ENCODE results near the gene EDC3. TPM values are rescaled to one million over a fixed set of nuclear protein-coding genes. Genes with fewer than 3 reads are reported as not detected.

EDC3 gene
- total and polyA plus RNA-seq, 12 donors: 3.9 to 25.3 (median 16.1) TPM

DNA sequence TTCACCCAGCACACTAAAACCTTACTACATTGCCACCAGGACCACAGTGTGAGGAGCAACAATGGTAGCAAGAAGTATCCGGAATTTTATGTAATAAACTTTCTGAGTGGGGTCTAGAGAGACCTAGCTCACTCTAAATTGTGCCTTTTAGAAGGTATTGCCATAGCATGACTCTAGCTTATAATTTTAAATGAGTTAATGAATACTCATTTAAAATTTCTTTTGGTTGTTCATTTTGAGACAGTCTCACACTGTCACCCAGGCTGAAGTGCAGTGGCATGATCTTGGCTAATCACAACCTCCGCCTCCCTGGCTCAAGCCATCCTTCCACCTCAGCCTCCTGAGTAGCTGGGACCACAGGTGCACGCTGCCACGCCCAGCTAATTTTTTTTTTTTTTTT, 26.2 kb downstream of the EDC3 start:
- Histone ChIP-seq H3K4me3 (no peak overlapping the region), H3K27me3 (no peaks in the 10 kb centered on the region), H3K27ac (no peak overlapping the region), H3K36me3 (replicated peaks in 1 of 2) (peaks cover 0 to 35% of the 10 kb centered on the region in 2 donors), H3K9me3 (replicated peaks in 1 of 3) (no peaks in the 10 kb centered on the region), H3K4me1 (replicated peaks in 1 of 2) (peaks cover 3 to 4% of the 10 kb centered on the region in 2 donors)
- TF ChIP-seq, protein P1, sequence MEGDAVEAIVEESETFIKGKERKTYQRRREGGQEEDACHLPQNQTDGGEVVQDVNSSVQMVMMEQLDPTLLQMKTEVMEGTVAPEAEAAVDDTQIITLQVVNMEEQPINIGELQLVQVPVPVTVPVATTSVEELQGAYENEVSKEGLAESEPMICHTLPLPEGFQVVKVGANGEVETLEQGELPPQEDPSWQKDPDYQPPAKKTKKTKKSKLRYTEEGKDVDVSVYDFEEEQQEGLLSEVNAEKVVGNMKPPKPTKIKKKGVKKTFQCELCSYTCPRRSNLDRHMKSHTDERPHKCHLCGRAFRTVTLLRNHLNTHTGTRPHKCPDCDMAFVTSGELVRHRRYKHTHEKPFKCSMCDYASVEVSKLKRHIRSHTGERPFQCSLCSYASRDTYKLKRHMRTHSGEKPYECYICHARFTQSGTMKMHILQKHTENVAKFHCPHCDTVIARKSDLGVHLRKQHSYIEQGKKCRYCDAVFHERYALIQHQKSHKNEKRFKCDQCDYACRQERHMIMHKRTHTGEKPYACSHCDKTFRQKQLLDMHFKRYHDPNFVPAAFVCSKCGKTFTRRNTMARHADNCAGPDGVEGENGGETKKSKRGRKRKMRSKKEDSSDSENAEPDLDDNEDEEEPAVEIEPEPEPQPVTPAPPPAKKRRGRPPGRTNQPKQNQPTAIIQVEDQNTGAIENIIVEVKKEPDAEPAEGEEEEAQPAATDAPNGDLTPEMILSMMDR (IDR thresholded peaks at IDR 0.05): no peak
- no peak for TF ChIP-seq POLR2A (IDR thresholded peaks at IDR 0.05)
- WGBS, 4 donors: 93 to 98% (median 94%) methylated on average over 4 of the region's 4 CpGs
- intact Hi-C loops (cut with DNase I): no loop called here
- no peak for DNase-seq

DNA sequence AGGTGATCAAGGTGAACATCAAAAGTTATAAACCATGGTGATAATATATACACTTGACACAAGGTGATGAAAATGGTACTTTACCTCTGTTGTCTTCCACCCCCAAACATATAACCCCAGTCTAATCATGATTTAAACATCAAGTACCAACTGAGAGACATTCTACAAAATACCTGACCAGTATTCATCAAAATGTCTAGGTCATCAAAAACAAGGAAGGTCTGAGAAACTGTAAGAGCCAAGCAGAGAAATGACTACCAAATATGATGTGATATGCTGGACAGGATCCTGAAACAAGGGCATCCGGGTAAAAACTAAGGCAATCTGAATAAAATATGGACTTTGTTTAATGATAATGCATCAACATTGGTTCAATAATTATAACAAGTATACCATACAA, 27.8 kb downstream of the EDC3 start:
- no peaks in the 10 kb centered on the region for H3K9me3 ChIP-seq (replicated peaks in 1 of 3)
- WGBS, 4 donors: 81 to 95% (median 86%) methylated on average over 1 of the region's 1 CpG
- intact Hi-C loops (cut with DNase I): no loop called here
- H3K36me3 ChIP-seq (replicated peaks in 1 of 2): peaks cover 0 to 22% of the 10 kb centered on the region in 2 donors
- no peaks in the 10 kb centered on the region for H3K27me3 ChIP-seq
- DNase-seq: no peak
- TF ChIP-seq, protein P1 (IDR thresholded peaks at IDR 0.05): no peak
- TF ChIP-seq POLR2A (IDR thresholded peaks at IDR 0.05): no peak
- H3K4me1 ChIP-seq (replicated peaks in 1 of 2): peaks cover 15 to 16% of the 10 kb centered on the region in 2 donors
- no peak overlapping the region for H3K27ac ChIP-seq
- no peak overlapping the region for H3K4me3 ChIP-seq

DNA sequence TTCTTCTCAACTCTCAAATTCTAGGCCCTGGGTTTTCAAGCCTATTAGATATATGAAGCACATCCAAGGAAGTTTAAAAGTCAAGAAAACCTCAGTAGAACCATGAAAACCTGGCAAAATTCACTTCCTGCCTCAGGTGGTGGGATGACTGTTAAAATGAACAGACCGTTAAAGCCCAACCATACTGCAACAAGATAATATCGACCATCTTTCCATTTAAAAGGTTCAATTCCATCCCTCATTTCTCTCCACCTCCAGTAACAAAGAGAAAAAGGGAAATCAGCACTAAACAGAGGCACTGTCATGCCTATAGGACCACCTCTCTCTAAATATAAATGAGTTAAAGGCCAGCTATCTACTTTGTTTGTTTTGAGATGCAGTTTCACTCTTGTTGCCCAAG, 31.2 kb downstream of the EDC3 start:
- Histone ChIP-seq H3K27me3 (no peaks in the 10 kb centered on the region), H3K36me3 (replicated peaks in 1 of 2) (no peaks in the 10 kb centered on the region), H3K9me3 (replicated peaks in 1 of 3) (no peaks in the 10 kb centered on the region), H3K27ac (peak overlapping the region in 2 of 5 donors; percentile 38 to 72), H3K4me1 (replicated peaks in 1 of 2) (peaks cover 15 to 16% of the 10 kb centered on the region in 2 donors), H3K4me3 (no peak overlapping the region)
- TF ChIP-seq POLR2A (IDR thresholded peaks at IDR 0.05): no peak
- WGBS, 4 donors: 80 to 92% (median 83%) methylated on average over 2 of the region's 2 CpGs
- intact Hi-C loops (cut with DNase I): no loop called here
- no peak for DNase-seq

DNA sequence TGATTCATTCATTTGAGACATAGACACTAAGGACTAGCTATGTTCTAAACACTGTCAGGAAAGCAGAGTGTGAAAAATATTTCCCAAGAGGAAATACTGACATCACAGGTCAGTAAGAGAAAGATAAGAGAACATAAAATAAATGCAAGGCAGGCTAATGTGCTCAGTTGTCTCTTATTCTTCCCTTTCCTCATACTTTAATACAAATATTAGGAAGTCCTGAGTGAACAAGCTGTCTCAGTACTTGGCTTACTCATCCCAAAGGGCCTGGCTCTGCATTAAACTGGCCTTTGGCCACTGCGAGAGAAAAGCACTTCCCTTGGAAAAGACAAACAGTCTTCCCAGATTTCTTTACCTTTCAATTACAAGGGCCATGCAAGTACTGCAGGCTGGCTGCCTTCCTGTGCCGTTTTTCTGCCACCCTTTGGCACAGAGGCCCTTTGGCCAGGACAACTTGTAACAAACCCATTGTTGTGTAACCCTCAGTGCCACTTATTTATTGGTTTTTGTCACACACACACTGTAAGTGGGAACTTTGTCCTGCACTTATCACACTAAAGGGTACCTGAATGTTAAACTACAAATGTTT, 31.7 kb downstream of the EDC3 start:
- Histone ChIP-seq H3K36me3 (replicated peaks in 1 of 2) (no peaks in the 10 kb centered on the region), H3K4me3 (no peak overlapping the region), H3K9me3 (replicated peaks in 1 of 3) (no peaks in the 10 kb centered on the region), H3K27me3 (no peaks in the 10 kb centered on the region), H3K4me1 (replicated peaks in 1 of 2) (peaks cover 15 to 16% of the 10 kb centered on the region in 2 donors), H3K27ac (peak overlapping the region in 2 of 5 donors; percentile 38 to 72)
- no peak for TF ChIP-seq POLR2A (IDR thresholded peaks at IDR 0.05)
- TF ChIP-seq, protein P1 (IDR thresholded peaks at IDR 0.05): no peak
- 7 to 20% (median 13%) methylated on average over 2 of the region's 2 CpGs for WGBS, 4 donors
- peak in 6 of 7 donors; percentile 32 to 63 (median 40) for DNase-seq
- intact Hi-C loops (cut with DNase I): no loop called here
